ENCODE measurements around the gene NHP2.

DNA sequence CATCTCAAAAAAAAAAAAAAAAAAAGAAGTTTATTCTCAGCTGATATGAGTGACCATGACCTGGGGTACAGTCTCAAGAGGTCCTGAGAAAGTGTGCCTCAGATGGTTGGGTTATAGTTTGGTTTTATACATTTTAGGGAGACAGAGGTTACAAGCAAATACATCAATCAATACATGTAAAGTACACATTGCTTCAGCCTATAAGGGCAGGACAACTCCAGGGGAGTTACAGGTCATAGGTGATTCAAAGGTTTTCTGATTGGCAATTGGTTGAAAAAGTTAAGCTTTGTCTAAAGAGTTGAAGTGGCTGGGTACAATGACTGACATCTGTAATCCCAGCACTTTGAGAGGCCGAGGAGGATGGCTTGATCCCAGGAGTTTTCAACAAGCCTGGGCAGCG is 35.7 kb upstream of the NHP2 start:
- TF ChIP-seq CTCF (IDR thresholded peaks at IDR 0.05), result no peak
- TF ChIP-seq POLR2A (IDR thresholded peaks at IDR 0.05), result no peak

All from right lobe of liver (tissue), 4 donors.